GM12865 (cell line): ENCODE measurements around the gene JMJD7.

Experiments used
- DNase-seq: peaks from one replicate; pipeline ENCODE4 v3.0.0; 2010; ENCODE audit warnings: low read depth
- H3K4me3 ChIP-seq: 2 replicates; pipeline ENCODE4 v1.5.1; 2011; ENCODE audit warnings: mild to moderate bottlenecking, low read depth, low read length, control low read depth
- CTCF ChIP-seq: IDR thresholded peaks from 2 replicates; pipeline ENCODE4 v1.5.1; 2011; ENCODE audit warnings: low read length, control low read depth, low read depth, inconsistent platforms; ENCODE audit not compliant: insufficient read depth; ENCODE audit errors: missing control alignments

The JMJD7 gene

GRCh38 chr15:41849861-41850260 lies 22.0 kb downstream of the JMJD7 start:
- no peak for TF ChIP-seq CTCF
- H3K4me3 ChIP-seq: no peak overlapping the region
- no peak for DNase-seq

GRCh38 chr15:41850482-41851166 lies 22.7 kb downstream of the JMJD7 start:
- no peak overlapping the region for H3K4me3 ChIP-seq
- DNase-seq: no peak
- TF ChIP-seq CTCF: no peak

- no peak overlapping the region for H3K4me3 ChIP-seq
- TF ChIP-seq CTCF: no peak
- no peak for DNase-seq
Measured at GRCh38 chr15:41851167-41851523, 23.3 kb downstream of the JMJD7 start.

GRCh38 chr15:41851755-41852370 lies 24.0 kb downstream of the JMJD7 start:
- no peak for TF ChIP-seq CTCF
- no peak overlapping the region for H3K4me3 ChIP-seq

GRCh38 chr15:41852736-41853590 lies 25.1 kb downstream of the JMJD7 start:
- DNase-seq: no peak
- no peak for TF ChIP-seq CTCF
- H3K4me3 ChIP-seq: no peak overlapping the region

More at GRCh38 chr15:41851755-41852370, 24.0 kb downstream of the JMJD7 start:
- DNase-seq: no peak

- H3K4me3 ChIP-seq: no peak overlapping the region
- no peak for DNase-seq
- TF ChIP-seq CTCF: no peak
Measured at GRCh38 chr15:41853831-41854230, 25.9 kb downstream of the JMJD7 start.

GRCh38 chr15:41854443-41854842 lies 26.6 kb downstream of the JMJD7 start:
- no peak for TF ChIP-seq CTCF
- DNase-seq: no peak

More at GRCh38 chr15:41854443-41854842, 26.6 kb downstream of the JMJD7 start:
- H3K4me3 ChIP-seq: no peak overlapping the region
